NCI-H748 treated with DMSO at 0.1 percent for 48 hours (cell line): ENCODE results near the gene DEFB131A.
"Not testable (repeated sequence)": the region's sequence is repeated elsewhere in the genome, so short reads cannot be mapped to it uniquely, and the experiment has no call there.

ENCODE experiments used
- DNase-seq: peaks from one replicate; lab custom pipeline; 2025; lab: John Stamatoyannopoulos, UW

Gene DEFB131A

GRCh38 chr4:9444114-9444513, at the start of gene DEFB131A:
Gene DEFB131A, plus strand, starts transcription at chr4:9444414. Its CDS starts 120 bp downstream, at chr4:9444534.
- not testable (repeated sequence) for DNase-seq

- not testable (repeated sequence) for DNase-seq
Observed at GRCh38 chr4:9405774-9406173, 38.4 kb upstream of the DEFB131A start.

GRCh38 chr4:9406491-9406890, 37.7 kb upstream of the DEFB131A start:
- not testable (repeated sequence) for DNase-seq

GRCh38 chr4:9409793-9410192, 34.4 kb upstream of the DEFB131A start:
- no peak for DNase-seq

- not testable (repeated sequence) for DNase-seq
Observed at GRCh38 chr4:9421884-9422455, 22.2 kb upstream of the DEFB131A start.

- DNase-seq: not testable (repeated sequence)
Observed at GRCh38 chr4:9425916-9426315, 18.3 kb upstream of the DEFB131A start.

- DNase-seq: not testable (repeated sequence)
Observed at GRCh38 chr4:9430061-9430460, 14.2 kb upstream of the DEFB131A start.

GRCh38 chr4:9433320-9433719, 10.9 kb upstream of the DEFB131A start:
- not testable (repeated sequence) for DNase-seq

GRCh38 chr4:9436728-9437127, 7.5 kb upstream of the DEFB131A start:
- DNase-seq: not testable (repeated sequence)

GRCh38 chr4:9442355-9442754, 1.9 kb upstream of the DEFB131A start:
- not testable (repeated sequence) for DNase-seq

GRCh38 chr4:9444681-9445080, 467 bp downstream of the DEFB131A start:
- DNase-seq: not testable (repeated sequence)

- DNase-seq: not testable (repeated sequence)
Observed at GRCh38 chr4:9452251-9452650, 8.0 kb downstream of the DEFB131A start.

GRCh38 chr4:9454284-9454683, 10.1 kb downstream of the DEFB131A start:
- not testable (repeated sequence) for DNase-seq

GRCh38 chr4:9455046-9455445, 10.8 kb downstream of the DEFB131A start:
- not testable (repeated sequence) for DNase-seq

GRCh38 chr4:9479466-9479865, 35.3 kb downstream of the DEFB131A start:
- not testable (repeated sequence) for DNase-seq

- not testable (repeated sequence) for DNase-seq
Observed at GRCh38 chr4:9480066-9480465, 35.9 kb downstream of the DEFB131A start.

- not testable (repeated sequence) for DNase-seq
Observed at GRCh38 chr4:9482871-9483270, 38.7 kb downstream of the DEFB131A start.

GRCh38 chr4:9483682-9484081, 39.5 kb downstream of the DEFB131A start:
- DNase-seq: not testable (repeated sequence)

GRCh38 chr4:9486880-9487279, 42.7 kb downstream of the DEFB131A start:
- not testable (repeated sequence) for DNase-seq

GRCh38 chr4:9488796-9489195, 44.6 kb downstream of the DEFB131A start:
- DNase-seq: not testable (repeated sequence)

- DNase-seq: not testable (repeated sequence)
Observed at GRCh38 chr4:9490496-9490895, 46.3 kb downstream of the DEFB131A start.

GRCh38 chr4:9490986-9491385, 46.8 kb downstream of the DEFB131A start:
- not testable (repeated sequence) for DNase-seq

- not testable (repeated sequence) for DNase-seq
Observed at GRCh38 chr4:9493589-9493988, 49.4 kb downstream of the DEFB131A start.
